CD4-positive, alpha-beta T cell (primary cell): Measurements from ENCODE around the gene SYT2. TPM values are rescaled to one million over a fixed set of nuclear protein-coding genes. Genes with fewer than 3 reads are reported as not detected.
"Not testable (repeated sequence)": the region's sequence is repeated elsewhere in the genome, so short reads cannot be mapped to it uniquely, and the experiment has no call there.

Experiments
- ATAC-seq: fragments of 200-7000 bp; cut with Tn5 transposase; one replicate; pipeline ENCODE4 v1.10.0; 2022; ENCODE audit warnings: mild to moderate bottlenecking; ENCODE audit not compliant: poor library complexity
- CTCF ChIA-PET: fragments of 350-600 bp; sonication (Branson Sonifier 250); formaldehyde crosslinking; loops from one replicate; lab custom pipeline; 2021; ENCODE audit warnings: antibody characterized with exemption, inconsistent platforms; lab: Charles Lee
- POLR2A ChIA-PET: fragments of 350-600 bp; sonication (Branson Sonifier 250); formaldehyde crosslinking; loops from one replicate; lab custom pipeline; 2021; ENCODE audit warnings: antibody characterized with exemption, inconsistent platforms; lab: Charles Lee
- DNase-seq, 14 experiments: peaks; one replicate each; pipeline ENCODE4 v3.0.0-alpha.2; 2013 to 2020; ENCODE audit warnings: mixed read lengths in 2 of 14
- H3K27ac ChIP-seq, 2 donors: one replicate each; pipeline versions ENCODE4 v1.5.1 to v1.7.0; 2013; ENCODE audit warnings: low read length in 2 of 2, low read depth in 1 of 2, mild to moderate bottlenecking in 1 of 2
- H3K27me3 ChIP-seq, 2 experiments: 1 replicate in 1 of 2; 2 replicates in 1 of 2; pipeline versions ENCODE4 v1.6.1 to v1.7.0; 2013; ENCODE audit warnings: low read length in 2 of 2, control low read depth in 1 of 2, mild to moderate bottlenecking in 1 of 2, moderate library complexity in 1 of 2; ENCODE audit not compliant: insufficient read depth in 2 of 2, control insufficient read depth in 1 of 2
- H3K36me3 ChIP-seq: one replicate; pipeline ENCODE4 v1.6.1; 2013; ENCODE audit warnings: low read length, control low read depth; ENCODE audit not compliant: insufficient read depth
- H3K4me1 ChIP-seq: one replicate; pipeline ENCODE4 v1.6.1; 2013; ENCODE audit warnings: low read length, control low read depth; ENCODE audit not compliant: insufficient read depth
- H3K4me3 ChIP-seq: one replicate; pipeline ENCODE4 v1.5.1; 2013; ENCODE audit warnings: mild to moderate bottlenecking, low read length, moderate library complexity
- H3K9me3 ChIP-seq, 2 experiments: 1 replicate in 1 of 2; 2 replicates in 1 of 2; pipeline versions ENCODE4 v1.6.1 to v1.7.0; 2013; ENCODE audit warnings: low read length in 2 of 2, mild to moderate bottlenecking in 2 of 2, control low read depth in 1 of 2, moderate library complexity in 1 of 2; ENCODE audit not compliant: control insufficient read depth in 1 of 2, insufficient read depth in 1 of 2
- H3K27ac Mint-ChIP-seq: one replicate; pipeline ENCODE4 v1.8.0; 2020; ENCODE audit warnings: mixed read lengths
- H3K27me3 Mint-ChIP-seq: one replicate; pipeline ENCODE4 v1.8.0; 2021; ENCODE audit warnings: mixed read lengths
- H3K36me3 Mint-ChIP-seq: one replicate; pipeline ENCODE4 v1.8.0; 2021; ENCODE audit warnings: low read depth, mixed read lengths
- H3K4me1 Mint-ChIP-seq: one replicate; pipeline ENCODE4 v1.8.0; 2021; ENCODE audit warnings: low read depth, mixed read lengths
- H3K4me3 Mint-ChIP-seq: one replicate; pipeline ENCODE4 v1.8.0; 2020; ENCODE audit warnings: mild to moderate bottlenecking, mixed read lengths
- H3K9me3 Mint-ChIP-seq: one replicate; pipeline ENCODE4 v1.8.0; 2020; ENCODE audit warnings: mixed read lengths
- CTCF ChIP-seq: fragments of 200-600 bp; IDR thresholded peaks from one replicate; pipeline ENCODE4 v1.8.0; 2022; ENCODE audit warnings: antibody characterized with exemption, mild to moderate bottlenecking
- intact Hi-C, 2 experiments: fragments of 100-400 bp; cut with DNase I in 1 of 2; cut with micrococcal nuclease in 1 of 2; formaldehyde crosslinking; loops; one replicate each; pipeline versions ENCODE4 v1.15.1 to v1.9.0; 2023 to 2025; cut with DNase I, micrococcal nuclease
- total RNA-seq, 174 experiments: library from RNA in 2 of 174; stranded (reverse) in 2 of 174; gene quantifications; one replicate each; pipeline ENCODE4 v1.2.3 and lab custom pipeline; 2021 to 2026

SYT2 gene
- total RNA-seq, 2 experiments from 2014 or later, result not detected

GRCh38 chr1:202561240-202561639 is 149.0 kb downstream of the SYT2 start:
- POLR2A ChIA-PET, result no interaction called here
- intact Hi-C loops, result no loop called here
- H3K27ac Mint-ChIP-seq, result no peak overlapping the region

GRCh38 chr1:202557662-202558061 is 152.6 kb downstream of the SYT2 start:
- H3K27ac Mint-ChIP-seq, H3K4me3 ChIP-seq, H3K36me3 ChIP-seq, intact Hi-C loops, ATAC-seq, H3K27me3 Mint-ChIP-seq, DNase-seq, H3K36me3 Mint-ChIP-seq, H3K27ac ChIP-seq, H3K4me1 Mint-ChIP-seq, H3K9me3 ChIP-seq, H3K4me1 ChIP-seq, H3K9me3 Mint-ChIP-seq, CTCF ChIA-PET, H3K27me3 ChIP-seq, H3K4me3 Mint-ChIP-seq, POLR2A ChIA-PET: not testable (repeated sequence)

More at GRCh38 chr1:202561240-202561639, 149.0 kb downstream of the SYT2 start:
- H3K27me3 Mint-ChIP-seq, result no peaks in the 10 kb centered on the region
- CTCF ChIA-PET, result no interaction called here
- no peak overlapping the region for H3K4me3 Mint-ChIP-seq
- peaks cover 32% of the 10 kb centered on the region for H3K36me3 Mint-ChIP-seq
- H3K27ac ChIP-seq, result no peak overlapping the region
- no peaks in the 10 kb centered on the region for H3K4me1 Mint-ChIP-seq
- H3K36me3 ChIP-seq, result no peaks in the 10 kb centered on the region
- DNase-seq (no peak), ATAC-seq (no peak)
- H3K9me3 ChIP-seq, result no peaks in the 10 kb centered on the region
- H3K4me1 ChIP-seq, result no peaks in the 10 kb centered on the region
- no peaks in the 10 kb centered on the region for H3K27me3 ChIP-seq
- H3K9me3 Mint-ChIP-seq, result no peaks in the 10 kb centered on the region
- no peak overlapping the region for H3K4me3 ChIP-seq
- no peak for TF ChIP-seq CTCF

- H3K4me3 Mint-ChIP-seq, H3K27me3 Mint-ChIP-seq, H3K9me3 ChIP-seq, H3K27ac Mint-ChIP-seq, H3K27ac ChIP-seq, H3K4me3 ChIP-seq, intact Hi-C loops, ATAC-seq, H3K36me3 Mint-ChIP-seq, POLR2A ChIA-PET, H3K4me1 Mint-ChIP-seq, DNase-seq, H3K36me3 ChIP-seq, H3K27me3 ChIP-seq, H3K4me1 ChIP-seq, H3K9me3 Mint-ChIP-seq: not testable (repeated sequence)
- CTCF ChIA-PET, result interaction anchor here (0.6 kb wide), 1 partner anchor 214 kb away, joined by 3 read pairs; no protein-coding TSS in a partner anchor
Observed at GRCh38 chr1:202556037-202556436, 154.2 kb downstream of the SYT2 start.

- POLR2A ChIA-PET, H3K36me3 ChIP-seq, H3K27me3 Mint-ChIP-seq, H3K4me3 Mint-ChIP-seq, H3K9me3 Mint-ChIP-seq, CTCF ChIA-PET, H3K36me3 Mint-ChIP-seq, H3K27me3 ChIP-seq, DNase-seq, H3K4me3 ChIP-seq, H3K27ac ChIP-seq, H3K27ac Mint-ChIP-seq, intact Hi-C loops, ATAC-seq, H3K9me3 ChIP-seq, H3K4me1 Mint-ChIP-seq, H3K4me1 ChIP-seq: not testable (repeated sequence)
Observed at GRCh38 chr1:202554619-202555018, 155.6 kb downstream of the SYT2 start.
